H9 (cell line): Measurements from ENCODE around the gene MAP1LC3B. TPM values are rescaled to one million over a fixed set of nuclear protein-coding genes. Genes with fewer than 3 reads are reported as not detected.

ENCODE experiments used
- DNase-seq: peaks from one replicate; pipeline ENCODE4 v3.0.0-alpha.2; 2017
- H2AFZ ChIP-seq: one replicate; pipeline ENCODE4 v1.6.1; 2013; ENCODE audit warnings: mild to moderate bottlenecking, low read length, control low read depth, moderate library complexity
- H2AK5ac ChIP-seq: 2 replicates; pipeline ENCODE4 v1.6.1; 2013; ENCODE audit warnings: low read length, control low read depth, mixed read lengths; ENCODE audit not compliant: insufficient read length
- H2BK120ac ChIP-seq: one replicate; pipeline ENCODE4 v1.6.1; 2013; ENCODE audit warnings: low read depth, mild to moderate bottlenecking, low read length, control low read depth, inconsistent platforms; ENCODE audit not compliant: poor library complexity, severe bottlenecking
- H2BK12ac ChIP-seq: 2 replicates; pipeline ENCODE4 v1.6.1; 2013; ENCODE audit warnings: low read length, control low read depth, mixed read lengths, low read depth; ENCODE audit not compliant: insufficient read length
- H2BK15ac ChIP-seq: 2 replicates; pipeline ENCODE4 v1.6.1; 2013; ENCODE audit warnings: low read depth, low read length, control low read depth
- H2BK20ac ChIP-seq: one replicate; pipeline ENCODE4 v1.6.1; 2013; ENCODE audit warnings: low read depth, mild to moderate bottlenecking, low read length, control low read depth, inconsistent platforms; ENCODE audit not compliant: poor library complexity, severe bottlenecking
- H2BK5ac ChIP-seq: 2 replicates; pipeline ENCODE4 v1.6.1; 2013; ENCODE audit warnings: low read length, control low read depth, mixed read lengths; ENCODE audit not compliant: insufficient read length
- H3K14ac ChIP-seq: 2 replicates; pipeline ENCODE4 v1.6.1; 2013; ENCODE audit warnings: low read length, control low read depth; ENCODE audit not compliant: insufficient read depth
- H3K18ac ChIP-seq: 2 replicates; pipeline ENCODE4 v1.6.1; 2013; ENCODE audit warnings: low read depth, mild to moderate bottlenecking, mixed read lengths, low read length, control low read depth; ENCODE audit not compliant: insufficient read length
- H3K23ac ChIP-seq: 2 replicates; pipeline ENCODE4 v1.6.1; 2013; ENCODE audit warnings: low read length, control low read depth, mixed read lengths, low read depth; ENCODE audit not compliant: insufficient read length
- H3K23me2 ChIP-seq: 2 replicates; pipeline ENCODE4 v1.6.1; 2013; ENCODE audit warnings: low read depth, mild to moderate bottlenecking, mixed read lengths, low read length, control low read depth; ENCODE audit not compliant: insufficient read length, poor library complexity, severe bottlenecking
- H3K27ac ChIP-seq: 2 replicates; pipeline ENCODE4 v1.5.1; 2013; ENCODE audit warnings: low read length, control low read depth, mixed read lengths, low read depth; ENCODE audit not compliant: insufficient read length
- H3K27me3 ChIP-seq: 2 replicates; pipeline ENCODE4 v1.6.1; 2013; ENCODE audit warnings: low read length, control low read depth, inconsistent platforms; ENCODE audit not compliant: insufficient read depth
- H3K4ac ChIP-seq: 2 replicates; pipeline ENCODE4 v1.6.1; 2013; ENCODE audit warnings: low read depth, mild to moderate bottlenecking, control low read depth, inconsistent platforms, low read length, moderate library complexity
- H3K4me1 ChIP-seq: 2 replicates; pipeline ENCODE4 v1.6.1; 2013; ENCODE audit warnings: low read length, control low read depth, inconsistent platforms; ENCODE audit not compliant: insufficient read depth
- H3K4me2 ChIP-seq: 2 replicates; pipeline ENCODE4 v1.6.1; 2013; ENCODE audit warnings: low read length, control low read depth, mixed read lengths; ENCODE audit not compliant: insufficient read length, insufficient read depth
- H3K56ac ChIP-seq: 2 replicates; pipeline ENCODE4 v1.6.1; 2013; ENCODE audit warnings: low read depth, mild to moderate bottlenecking, mixed read lengths, low read length, control low read depth; ENCODE audit not compliant: insufficient read length
- H3K79me1 ChIP-seq: 2 replicates; pipeline ENCODE4 v1.6.1; 2013; ENCODE audit warnings: low read depth, mild to moderate bottlenecking, moderate library complexity, low read length, control low read depth, inconsistent platforms; ENCODE audit not compliant: insufficient read depth, poor library complexity, severe bottlenecking
- H3K79me2 ChIP-seq: 2 replicates; pipeline ENCODE4 v1.6.1; 2013; ENCODE audit warnings: low read length, control low read depth, inconsistent platforms; ENCODE audit not compliant: insufficient read depth
- H3K9ac ChIP-seq: 2 replicates; pipeline ENCODE4 v1.6.1; 2013; ENCODE audit warnings: low read length, control low read depth, mixed read lengths; ENCODE audit not compliant: insufficient read length; ENCODE audit errors: extremely low read depth
- H3K9me3 ChIP-seq: one replicate; pipeline ENCODE4 v1.6.1; 2013; ENCODE audit warnings: low read depth, low read length, inconsistent platforms; ENCODE audit not compliant: control insufficient read depth
- H3T11ph ChIP-seq: one replicate; pipeline ENCODE4 v1.6.1; 2013; ENCODE audit warnings: mild to moderate bottlenecking, low read length, control low read depth, inconsistent platforms
- H4K20me1 ChIP-seq: one replicate; pipeline ENCODE4 v1.6.1; 2013; ENCODE audit not compliant: control insufficient read depth, insufficient read length, insufficient read depth
- H4K5ac ChIP-seq: 2 replicates; pipeline ENCODE4 v1.6.1; 2013; ENCODE audit warnings: low read depth, mild to moderate bottlenecking, mixed read lengths, low read length, control low read depth; ENCODE audit not compliant: insufficient read length
- H4K8ac ChIP-seq: replicated peaks from 2 replicates; pipeline ENCODE4 v1.6.1; 2013; ENCODE audit warnings: low read length, control low read depth, mixed read lengths, low read depth; ENCODE audit not compliant: insufficient read length
- H4K91ac ChIP-seq: 2 replicates; pipeline ENCODE4 v1.6.1; 2013; ENCODE audit warnings: low read depth, mild to moderate bottlenecking, moderate library complexity, mixed read lengths, low read length, control low read depth; ENCODE audit not compliant: insufficient read length
- H3K27ac Mint-ChIP-seq, 3 experiments: 2 replicates in 2 of 3; 3 replicates in 1 of 3; pipeline ENCODE4 v1.8.0; 2020 to 2021; ENCODE audit warnings: mixed read lengths in 3 of 3, mild to moderate bottlenecking in 1 of 3, moderate library complexity in 1 of 3
- H3K27me3 Mint-ChIP-seq: 2 replicates; pipeline ENCODE4 v1.8.0; 2021; ENCODE audit warnings: low read depth, mild to moderate bottlenecking, moderate library complexity, mixed read lengths
- H3K36me3 Mint-ChIP-seq, 3 experiments: 2 replicates in 2 of 3; 3 replicates in 1 of 3; pipeline ENCODE4 v1.8.0; 2020 to 2021; ENCODE audit warnings: low read depth in 3 of 3, mixed read lengths in 3 of 3; ENCODE audit not compliant: insufficient read depth in 1 of 3
- H3K4me1 Mint-ChIP-seq, 2 experiments: 2 replicates each; pipeline ENCODE4 v1.8.0; 2020; ENCODE audit warnings: mixed read lengths in 2 of 2
- H3K4me3 Mint-ChIP-seq, 2 experiments: 2 replicates in 1 of 2; 3 replicates in 1 of 2; pipeline ENCODE4 v1.8.0; 2020 to 2021; ENCODE audit warnings: mild to moderate bottlenecking in 2 of 2, mixed read lengths in 2 of 2, moderate library complexity in 1 of 2
- H3K9me3 Mint-ChIP-seq, 2 experiments: 2 replicates in 1 of 2; 3 replicates in 1 of 2; pipeline ENCODE4 v1.8.0; 2020; ENCODE audit warnings: mild to moderate bottlenecking in 2 of 2, mixed read lengths in 2 of 2, moderate library complexity in 1 of 2
- CTCF ChIP-seq: fragments of 200-600 bp; sonication (generic); conservative IDR thresholded peaks from 3 replicates; pipeline ENCODE4 v1.8.0; 2021; ENCODE audit warnings: antibody characterized with exemption, mild to moderate bottlenecking
- WGBS: extraction: QIAGEN DNeasy Blood & Tissue Kit; methylation state at CpG from one replicate; pipeline ENCODE4 v1.1.7; 2013; ENCODE audit warnings: missing lambda C conversion rate, low lambda C conversion rate, mixed read lengths; ENCODE audit not compliant: insufficient read length; ENCODE audit errors: extremely low coverage; 5-methylcytosine and 5-hydroxymethylcytosine counted together
- total RNA-seq: library from RNA; stranded (reverse); gene quantifications from 2 replicates; pipeline ENCODE4 v1.2.1, GENCODE V29; 2021

MAP1LC3B gene
- total RNA-seq, 1 experiment from 2014 or later, result 47.1 TPM

- peaks cover 4% of the 10 kb centered on the region for H3K23me2 ChIP-seq
- H3K27me3 Mint-ChIP-seq, result peaks cover 2% of the 10 kb centered on the region; the same call in 1 of the 2 replicates
- peak; percentile 50 for DNase-seq
- H3K23ac ChIP-seq, result no peak overlapping the region
- H3K9me3 Mint-ChIP-seq, result no peaks in the 10 kb centered on the region; a peak in 1 of 5 replicates
- H2AFZ ChIP-seq, result no peak overlapping the region
- H3T11ph ChIP-seq, result no peak overlapping the region
- peak overlapping the region; percentile 78 for H3K4me2 ChIP-seq
- no peak overlapping the region for H2BK20ac ChIP-seq
- no peak overlapping the region for H4K8ac ChIP-seq
- no peak overlapping the region for H4K5ac ChIP-seq
- no peak overlapping the region for H2BK5ac ChIP-seq
- H2AK5ac ChIP-seq, result no peak overlapping the region
- no peak overlapping the region for H3K18ac ChIP-seq
- H3K9me3 ChIP-seq, result no peaks in the 10 kb centered on the region
- no peak overlapping the region for H2BK12ac ChIP-seq
- H4K20me1 ChIP-seq, result no peaks in the 10 kb centered on the region
- H3K9ac ChIP-seq, result peak overlapping the region; percentile 40
- no peak overlapping the region for H3K4ac ChIP-seq
- WGBS, result no CpG with 5 or more reads among the region's 53 CpGs
- no peak; the same call in 2 of the 3 replicates for TF ChIP-seq CTCF
- no peak overlapping the region for H3K56ac ChIP-seq
- H3K14ac ChIP-seq, result no peak overlapping the region
- H3K79me1 ChIP-seq, result peaks cover 2% of the 10 kb centered on the region
- peak overlapping the region in 2 of 3 experiments; percentile 55 to 81; a peak in 2 of 7 replicates for H3K27ac Mint-ChIP-seq
- no peak overlapping the region for H3K27ac ChIP-seq
- peak overlapping the region; percentile 79 to 88 for H3K4me3 Mint-ChIP-seq
- no peaks in the 10 kb centered on the region for H3K27me3 ChIP-seq
- H4K91ac ChIP-seq, result no peak overlapping the region
- H3K4me1 Mint-ChIP-seq, result peaks cover 25 to 27% of the 10 kb centered on the region in 2 experiments
- H2BK15ac ChIP-seq, result no peak overlapping the region
- peaks cover 0 to 8% (median 0%) of the 10 kb centered on the region in 3 experiments; a peak in 4 of 7 replicates for H3K36me3 Mint-ChIP-seq
- H3K79me2 ChIP-seq, result peaks cover 2% of the 10 kb centered on the region; the same call in 1 of the 2 replicates
- H2BK120ac ChIP-seq, result no peak overlapping the region
- H3K4me1 ChIP-seq, result peaks cover 3% of the 10 kb centered on the region; the same call in 1 of the 2 replicates
Observed at GRCh38 chr16:87392821-87393679, 914 bp downstream of the MAP1LC3B start.
